H1 (cell line): ENCODE results near the gene C3orf80. TPM values are rescaled to one million over a fixed set of nuclear protein-coding genes. Genes with fewer than 3 reads are reported as not detected.

Experiments used
- BCL11A ChIP-seq, 2 experiments: IDR thresholded peaks; one replicate each; pipeline ENCODE4 v1.6.1; 2011; ENCODE audit warnings: low read depth in 2 of 2, low read length in 2 of 2, mild to moderate bottlenecking in 2 of 2
- CREB1 ChIP-seq: IDR thresholded peaks from 2 replicates; pipeline ENCODE4 v1.6.1; 2012; ENCODE audit warnings: inconsistent platforms
- E2F6 ChIP-seq: IDR thresholded peaks from 2 replicates; pipeline ENCODE4 v1.6.1; 2012; ENCODE audit warnings: inconsistent platforms
- KDM5A ChIP-seq: fragments of 200-600 bp; IDR thresholded peaks from 2 replicates; pipeline ENCODE4 v1.7.1; 2012; ENCODE audit warnings: mild to moderate bottlenecking, low read length, inconsistent platforms, mixed read lengths
- RNF2 ChIP-seq: fragments of 200-900, 300-1000 bp; sonication (generic); IDR thresholded peaks from 2 replicates; pipeline ENCODE4 v1.7.1; 2016; ENCODE audit warnings: borderline replicate concordance, low read depth, mild to moderate bottlenecking, antibody characterized with exemption, low read length; ENCODE audit not compliant: poor library complexity, severe bottlenecking; ENCODE audit errors: missing control alignments
- SP4 ChIP-seq: IDR thresholded peaks from 2 replicates; pipeline ENCODE4 v1.6.1; 2012; ENCODE audit warnings: low read length, inconsistent platforms
- polyA plus RNA-seq, 7 experiments: library from polyadenylated mRNA; depleted of rRNA in 3 of 7; stranded (reverse) in 5 of 7; unstranded in 2 of 7; fragments of >200 nt in 5 of 7; fragments of 200-250 nt in 2 of 7; gene quantifications; 1 replicate in 5 of 7; 2 replicates in 1 of 7; 4 replicates in 1 of 7; pipeline versions ENCODE4 v1.2.1 to v1.2.3, GENCODE V29; 2011 to 2013; ENCODE audit warnings: missing spikeins in 2 of 7, mixed read lengths in 2 of 7
- total RNA-seq: library from RNA; stranded (reverse); fragmentation: NEBNext Ultra II Directional; extraction: Animal tissue kit (Norgen Biotek cat#: 25700); gene quantifications from 2 replicates; pipeline ENCODE4 v1.2.1, GENCODE V29; 2021
- TF ChIP-seq, protein P1 (sequence below): fragments of 300-600 bp; sonication (generic); IDR thresholded peaks from 2 replicates; pipeline ENCODE4 v1.7.1; 2012; ENCODE audit warnings: low read length, moderate library complexity, mild to moderate bottlenecking, inconsistent platforms; ENCODE audit not compliant: insufficient replicate concordance
- TF ChIP-seq, protein P2 (sequence below), 3 experiments: IDR thresholded peaks; 1 replicate in 2 of 3; 2 replicates in 1 of 3; pipeline versions ENCODE4 v1.5.1 to v1.6.1; 2011; ENCODE audit warnings: low read length in 3 of 3, mild to moderate bottlenecking in 3 of 3, inconsistent platforms in 2 of 3, low read depth in 1 of 3, moderate library complexity in 1 of 3; ENCODE audit not compliant: insufficient read depth in 1 of 3; ENCODE audit errors: control extremely low read depth in 1 of 3

C3orf80 gene
- total and polyA plus RNA-seq, 2 of the 8 experiments (the other 6 are each of a cell fraction or from before 2014, with no cell fraction given): 0.57 to 1.1 TPM

GRCh38 chr3:160218136-160218535 lies 7.1 kb upstream of the C3orf80 start (continued):
- TF ChIP-seq, protein P1, sequence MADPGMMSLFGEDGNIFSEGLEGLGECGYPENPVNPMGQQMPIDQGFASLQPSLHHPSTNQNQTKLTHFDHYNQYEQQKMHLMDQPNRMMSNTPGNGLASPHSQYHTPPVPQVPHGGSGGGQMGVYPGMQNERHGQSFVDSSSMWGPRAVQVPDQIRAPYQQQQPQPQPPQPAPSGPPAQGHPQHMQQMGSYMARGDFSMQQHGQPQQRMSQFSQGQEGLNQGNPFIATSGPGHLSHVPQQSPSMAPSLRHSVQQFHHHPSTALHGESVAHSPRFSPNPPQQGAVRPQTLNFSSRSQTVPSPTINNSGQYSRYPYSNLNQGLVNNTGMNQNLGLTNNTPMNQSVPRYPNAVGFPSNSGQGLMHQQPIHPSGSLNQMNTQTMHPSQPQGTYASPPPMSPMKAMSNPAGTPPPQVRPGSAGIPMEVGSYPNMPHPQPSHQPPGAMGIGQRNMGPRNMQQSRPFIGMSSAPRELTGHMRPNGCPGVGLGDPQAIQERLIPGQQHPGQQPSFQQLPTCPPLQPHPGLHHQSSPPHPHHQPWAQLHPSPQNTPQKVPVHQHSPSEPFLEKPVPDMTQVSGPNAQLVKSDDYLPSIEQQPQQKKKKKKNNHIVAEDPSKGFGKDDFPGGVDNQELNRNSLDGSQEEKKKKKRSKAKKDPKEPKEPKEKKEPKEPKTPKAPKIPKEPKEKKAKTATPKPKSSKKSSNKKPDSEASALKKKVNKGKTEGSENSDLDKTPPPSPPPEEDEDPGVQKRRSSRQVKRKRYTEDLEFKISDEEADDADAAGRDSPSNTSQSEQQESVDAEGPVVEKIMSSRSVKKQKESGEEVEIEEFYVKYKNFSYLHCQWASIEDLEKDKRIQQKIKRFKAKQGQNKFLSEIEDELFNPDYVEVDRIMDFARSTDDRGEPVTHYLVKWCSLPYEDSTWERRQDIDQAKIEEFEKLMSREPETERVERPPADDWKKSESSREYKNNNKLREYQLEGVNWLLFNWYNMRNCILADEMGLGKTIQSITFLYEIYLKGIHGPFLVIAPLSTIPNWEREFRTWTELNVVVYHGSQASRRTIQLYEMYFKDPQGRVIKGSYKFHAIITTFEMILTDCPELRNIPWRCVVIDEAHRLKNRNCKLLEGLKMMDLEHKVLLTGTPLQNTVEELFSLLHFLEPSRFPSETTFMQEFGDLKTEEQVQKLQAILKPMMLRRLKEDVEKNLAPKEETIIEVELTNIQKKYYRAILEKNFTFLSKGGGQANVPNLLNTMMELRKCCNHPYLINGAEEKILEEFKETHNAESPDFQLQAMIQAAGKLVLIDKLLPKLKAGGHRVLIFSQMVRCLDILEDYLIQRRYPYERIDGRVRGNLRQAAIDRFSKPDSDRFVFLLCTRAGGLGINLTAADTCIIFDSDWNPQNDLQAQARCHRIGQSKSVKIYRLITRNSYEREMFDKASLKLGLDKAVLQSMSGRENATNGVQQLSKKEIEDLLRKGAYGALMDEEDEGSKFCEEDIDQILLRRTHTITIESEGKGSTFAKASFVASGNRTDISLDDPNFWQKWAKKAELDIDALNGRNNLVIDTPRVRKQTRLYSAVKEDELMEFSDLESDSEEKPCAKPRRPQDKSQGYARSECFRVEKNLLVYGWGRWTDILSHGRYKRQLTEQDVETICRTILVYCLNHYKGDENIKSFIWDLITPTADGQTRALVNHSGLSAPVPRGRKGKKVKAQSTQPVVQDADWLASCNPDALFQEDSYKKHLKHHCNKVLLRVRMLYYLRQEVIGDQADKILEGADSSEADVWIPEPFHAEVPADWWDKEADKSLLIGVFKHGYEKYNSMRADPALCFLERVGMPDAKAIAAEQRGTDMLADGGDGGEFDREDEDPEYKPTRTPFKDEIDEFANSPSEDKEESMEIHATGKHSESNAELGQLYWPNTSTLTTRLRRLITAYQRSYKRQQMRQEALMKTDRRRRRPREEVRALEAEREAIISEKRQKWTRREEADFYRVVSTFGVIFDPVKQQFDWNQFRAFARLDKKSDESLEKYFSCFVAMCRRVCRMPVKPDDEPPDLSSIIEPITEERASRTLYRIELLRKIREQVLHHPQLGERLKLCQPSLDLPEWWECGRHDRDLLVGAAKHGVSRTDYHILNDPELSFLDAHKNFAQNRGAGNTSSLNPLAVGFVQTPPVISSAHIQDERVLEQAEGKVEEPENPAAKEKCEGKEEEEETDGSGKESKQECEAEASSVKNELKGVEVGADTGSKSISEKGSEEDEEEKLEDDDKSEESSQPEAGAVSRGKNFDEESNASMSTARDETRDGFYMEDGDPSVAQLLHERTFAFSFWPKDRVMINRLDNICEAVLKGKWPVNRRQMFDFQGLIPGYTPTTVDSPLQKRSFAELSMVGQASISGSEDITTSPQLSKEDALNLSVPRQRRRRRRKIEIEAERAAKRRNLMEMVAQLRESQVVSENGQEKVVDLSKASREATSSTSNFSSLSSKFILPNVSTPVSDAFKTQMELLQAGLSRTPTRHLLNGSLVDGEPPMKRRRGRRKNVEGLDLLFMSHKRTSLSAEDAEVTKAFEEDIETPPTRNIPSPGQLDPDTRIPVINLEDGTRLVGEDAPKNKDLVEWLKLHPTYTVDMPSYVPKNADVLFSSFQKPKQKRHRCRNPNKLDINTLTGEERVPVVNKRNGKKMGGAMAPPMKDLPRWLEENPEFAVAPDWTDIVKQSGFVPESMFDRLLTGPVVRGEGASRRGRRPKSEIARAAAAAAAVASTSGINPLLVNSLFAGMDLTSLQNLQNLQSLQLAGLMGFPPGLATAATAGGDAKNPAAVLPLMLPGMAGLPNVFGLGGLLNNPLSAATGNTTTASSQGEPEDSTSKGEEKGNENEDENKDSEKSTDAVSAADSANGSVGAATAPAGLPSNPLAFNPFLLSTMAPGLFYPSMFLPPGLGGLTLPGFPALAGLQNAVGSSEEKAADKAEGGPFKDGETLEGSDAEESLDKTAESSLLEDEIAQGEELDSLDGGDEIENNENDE: no peak
- no peak for TF ChIP-seq E2F6
- TF ChIP-seq, protein P2, sequence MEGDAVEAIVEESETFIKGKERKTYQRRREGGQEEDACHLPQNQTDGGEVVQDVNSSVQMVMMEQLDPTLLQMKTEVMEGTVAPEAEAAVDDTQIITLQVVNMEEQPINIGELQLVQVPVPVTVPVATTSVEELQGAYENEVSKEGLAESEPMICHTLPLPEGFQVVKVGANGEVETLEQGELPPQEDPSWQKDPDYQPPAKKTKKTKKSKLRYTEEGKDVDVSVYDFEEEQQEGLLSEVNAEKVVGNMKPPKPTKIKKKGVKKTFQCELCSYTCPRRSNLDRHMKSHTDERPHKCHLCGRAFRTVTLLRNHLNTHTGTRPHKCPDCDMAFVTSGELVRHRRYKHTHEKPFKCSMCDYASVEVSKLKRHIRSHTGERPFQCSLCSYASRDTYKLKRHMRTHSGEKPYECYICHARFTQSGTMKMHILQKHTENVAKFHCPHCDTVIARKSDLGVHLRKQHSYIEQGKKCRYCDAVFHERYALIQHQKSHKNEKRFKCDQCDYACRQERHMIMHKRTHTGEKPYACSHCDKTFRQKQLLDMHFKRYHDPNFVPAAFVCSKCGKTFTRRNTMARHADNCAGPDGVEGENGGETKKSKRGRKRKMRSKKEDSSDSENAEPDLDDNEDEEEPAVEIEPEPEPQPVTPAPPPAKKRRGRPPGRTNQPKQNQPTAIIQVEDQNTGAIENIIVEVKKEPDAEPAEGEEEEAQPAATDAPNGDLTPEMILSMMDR (IDR thresholded peaks at IDR 0.05; ENCODE audit: control extremely low read depth in 1 of 3, insufficient read depth in 1 of 3, low read depth in 1 of 3, low read length in 3 of 3): no peak
- TF ChIP-seq KDM5A: no peak
- no peak for TF ChIP-seq RNF2
- TF ChIP-seq BCL11A (IDR thresholded peaks at IDR 0.05; ENCODE audit: low read depth in 2 of 2, low read length in 2 of 2): no peak
- no peak for TF ChIP-seq SP4
- TF ChIP-seq CREB1: no peak
